ENCODE data around the gene OR6N1. TPM values are rescaled to one million over a fixed set of nuclear protein-coding genes. Genes with fewer than 3 reads are reported as not detected.

The OR6N1 gene
- total and polyA plus RNA-seq, 2 of the 4 experiments (the other 2 are of a cell fraction) = not detected

GRCh38 chr1:158720620-158721019 lies 51.4 kb downstream of the OR6N1 start, which contains the start of gene OR6K3:
TSS of gene OR6K3 (minus strand) at chr1:158720720. CDS start at chr1:158718115, 2,605 bp downstream.
- POLR2A ChIA-PET (ENCODE audit: unreplicated experiment) = no interaction called here
- no peak within 1 kb of the TSS for H4K5ac ChIP-seq (ENCODE audit: low read depth, low read length)
- BruUV-seq (replicated peaks) = no TSS peak
- no peak within 1 kb of the TSS for H3K14ac ChIP-seq (replicated peaks; ENCODE audit: low read depth, low read length)
- H2BK15ac ChIP-seq (ENCODE audit: low read depth, low read length) = no peak within 1 kb of the TSS
- no peaks in the 10 kb centered on the region for H3K9me1 ChIP-seq (ENCODE audit: insufficient read depth, low read length)
- H3K4ac ChIP-seq (ENCODE audit: low read depth, low read length) = no peak within 1 kb of the TSS
- no peak within 1 kb of the TSS for H2BK5ac ChIP-seq (ENCODE audit: low read depth, low read length, poor library complexity, severe bottlenecking)
- no peaks in the 10 kb centered on the region for H3K27me3 ChIP-seq (ENCODE audit: control insufficient read depth, insufficient read depth, low read length)
- CTCF ChIA-PET = no interaction called here
- in situ Hi-C loops (cut with MboI; ENCODE audit: low sequenced_read_pairs) = no loop called here
- WGBS, 2 experiments (ENCODE audit: extremely low coverage in 2 of 2, insufficient read length in 1 of 2) = no CpG with 5 or more reads among the region's 2 CpGs
- H3K4me2 ChIP-seq (ENCODE audit: low read depth, low read length) = no peak within 1 kb of the TSS
- ATAC-seq (ENCODE audit: low read depth) (no peak), DNase-seq (no peak)
- H3K36me3 ChIP-seq (ENCODE audit: control insufficient read depth, insufficient read depth, low read length) = no peaks in the 10 kb centered on the region
- no peak within 1 kb of the TSS for H3K56ac ChIP-seq (ENCODE audit: extremely low read depth, insufficient read depth, low read length)
- no peak within 1 kb of the TSS for H4K91ac ChIP-seq (ENCODE audit: insufficient read depth, low read depth, low read length)
- H3K18ac ChIP-seq (ENCODE audit: low read depth, low read length) = no peak within 1 kb of the TSS
- no peak within 1 kb of the TSS for H2BK20ac ChIP-seq (ENCODE audit: low read depth, low read length)
- dilution Hi-C loops (cut with HindIII; ENCODE audit: low sequenced_read_pairs, unreplicated experiment) = no loop called here
- H3K4me3 ChIP-seq (ENCODE audit: insufficient read depth, low read depth, low read length) = no peak within 1 kb of the TSS
- no peaks in the 10 kb centered on the region for H3K4me1 ChIP-seq (ENCODE audit: control insufficient read depth, insufficient read depth, low read length)
- H2AK5ac ChIP-seq (ENCODE audit: low read depth, low read length) = no peak within 1 kb of the TSS
- no peak within 1 kb of the TSS for H3K23ac ChIP-seq (ENCODE audit: low read depth, low read length)
- H3K9me3 ChIP-seq (ENCODE audit: control insufficient read depth, insufficient read depth, low read length) = no peaks in the 10 kb centered on the region
- intact Hi-C loops (cut with micrococcal nuclease) = no loop called here
- no peaks in the 10 kb centered on the region for H4K20me1 ChIP-seq (ENCODE audit: insufficient read depth, low read length)
- no peak within 1 kb of the TSS for H3K9ac ChIP-seq (ENCODE audit: low read depth, low read length)
- H4K8ac ChIP-seq (ENCODE audit: low read depth in 2 of 2, low read length in 2 of 2) = no peak within 1 kb of the TSS
- H3K79me1 ChIP-seq (ENCODE audit: low read depth in 1 of 2, low read length in 2 of 2) = no peaks in the 10 kb centered on the region
- H2AK9ac ChIP-seq (replicated peaks; ENCODE audit: low read depth, low read length, poor library complexity) = no peak within 1 kb of the TSS
- H2AFZ ChIP-seq (replicated peaks; ENCODE audit: low read length, poor library complexity) = no peak within 1 kb of the TSS
- no peak for TF ChIP-seq MAZ (IDR thresholded peaks at IDR 0.05; ENCODE audit: borderline replicate concordance, low read depth, low read length)
- TF ChIP-seq RCOR1 (IDR thresholded peaks at IDR 0.05; ENCODE audit: insufficient replicate concordance, low read length) = no peak
- TF ChIP-seq MAFK (IDR thresholded peaks at IDR 0.05; ENCODE audit: low read depth, low read length) = no peak
- TF ChIP-seq BHLHE40 (IDR thresholded peaks at IDR 0.05; ENCODE audit: low read depth, low read length) = no peak
- TF ChIP-seq, protein P1, sequence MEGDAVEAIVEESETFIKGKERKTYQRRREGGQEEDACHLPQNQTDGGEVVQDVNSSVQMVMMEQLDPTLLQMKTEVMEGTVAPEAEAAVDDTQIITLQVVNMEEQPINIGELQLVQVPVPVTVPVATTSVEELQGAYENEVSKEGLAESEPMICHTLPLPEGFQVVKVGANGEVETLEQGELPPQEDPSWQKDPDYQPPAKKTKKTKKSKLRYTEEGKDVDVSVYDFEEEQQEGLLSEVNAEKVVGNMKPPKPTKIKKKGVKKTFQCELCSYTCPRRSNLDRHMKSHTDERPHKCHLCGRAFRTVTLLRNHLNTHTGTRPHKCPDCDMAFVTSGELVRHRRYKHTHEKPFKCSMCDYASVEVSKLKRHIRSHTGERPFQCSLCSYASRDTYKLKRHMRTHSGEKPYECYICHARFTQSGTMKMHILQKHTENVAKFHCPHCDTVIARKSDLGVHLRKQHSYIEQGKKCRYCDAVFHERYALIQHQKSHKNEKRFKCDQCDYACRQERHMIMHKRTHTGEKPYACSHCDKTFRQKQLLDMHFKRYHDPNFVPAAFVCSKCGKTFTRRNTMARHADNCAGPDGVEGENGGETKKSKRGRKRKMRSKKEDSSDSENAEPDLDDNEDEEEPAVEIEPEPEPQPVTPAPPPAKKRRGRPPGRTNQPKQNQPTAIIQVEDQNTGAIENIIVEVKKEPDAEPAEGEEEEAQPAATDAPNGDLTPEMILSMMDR (conservative IDR thresholded peaks at IDR 0.05; ENCODE audit: low read depth, low read length) = no peak
- TF ChIP-seq FOS (IDR thresholded peaks at IDR 0.05; ENCODE audit: low read depth, low read length) = no peak
- TF ChIP-seq RFX5 (IDR thresholded peaks at IDR 0.05; ENCODE audit: low read depth, low read length) = no peak
- TF ChIP-seq CHD1 (IDR thresholded peaks at IDR 0.05; ENCODE audit: low read depth, low read length) = no peak
- no peak for TF ChIP-seq CEBPB (IDR thresholded peaks at IDR 0.05; ENCODE audit: low read depth, low read length)
- no peak for TF ChIP-seq ELK1 (IDR thresholded peaks at IDR 0.05; ENCODE audit: borderline replicate concordance, low read depth, low read length)
- TF ChIP-seq NFE2L2 (IDR thresholded peaks at IDR 0.05; ENCODE audit: low read depth, low read length) = no peak
- no peak for TF ChIP-seq POLR2A (IDR thresholded peaks at IDR 0.05; ENCODE audit: low read depth, low read length)
- no peak for TF ChIP-seq RAD21 (IDR thresholded peaks at IDR 0.05; ENCODE audit: low read length)
- no peak for TF ChIP-seq MXI1 (IDR thresholded peaks at IDR 0.05; ENCODE audit: borderline replicate concordance, low read depth, low read length)
- TF ChIP-seq, protein P2, sequence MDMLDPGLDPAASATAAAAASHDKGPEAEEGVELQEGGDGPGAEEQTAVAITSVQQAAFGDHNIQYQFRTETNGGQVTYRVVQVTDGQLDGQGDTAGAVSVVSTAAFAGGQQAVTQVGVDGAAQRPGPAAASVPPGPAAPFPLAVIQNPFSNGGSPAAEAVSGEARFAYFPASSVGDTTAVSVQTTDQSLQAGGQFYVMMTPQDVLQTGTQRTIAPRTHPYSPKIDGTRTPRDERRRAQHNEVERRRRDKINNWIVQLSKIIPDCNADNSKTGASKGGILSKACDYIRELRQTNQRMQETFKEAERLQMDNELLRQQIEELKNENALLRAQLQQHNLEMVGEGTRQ (IDR thresholded peaks at IDR 0.05; ENCODE audit: low read depth, low read length) = no peak
- TF ChIP-seq SMC3 (IDR thresholded peaks at IDR 0.05; ENCODE audit: low read depth, low read length) = no peak
- H2BK120ac ChIP-seq (ENCODE audit: low read depth, low read length) = no peak within 1 kb of the TSS
- no peak within 1 kb of the TSS for H3K27ac ChIP-seq (ENCODE audit: insufficient read depth, low read length)
